T-helper 2 cell treated with Interferon-gamma antibody and Interleukin-4, amounts not matched to agents 100 ng/mL and 5 ng/mL, for 36 hours (primary cell): Measurements from ENCODE around the gene SCN4A. TPM values are rescaled to one million over a fixed set of nuclear protein-coding genes. Genes with fewer than 3 reads are reported as not detected.
"Not testable (repeated sequence)": the region's sequence is repeated elsewhere in the genome, so short reads cannot be mapped to it uniquely, and the experiment has no call there.

Experiments
- intact Hi-C: fragments of 100-400 bp; cut with micrococcal nuclease; formaldehyde crosslinking; loops from one replicate; pipeline ENCODE4 v1.15.1; 2023
- total RNA-seq: library from RNA; stranded (reverse); gene quantifications from 2 replicates; pipeline ENCODE4 v1.2.3, GENCODE V29; 2022

The SCN4A gene
- total RNA-seq, 1 donor from 2014 or later = 0.05 TPM

- intact Hi-C loops = loop anchor here (5.0 kb wide), 1 partner anchor 364 kb away; no protein-coding TSS in a partner anchor
These were observed 54.4 kb downstream of the SCN4A start for GRCh38 chr17:63918305-63918704.

GRCh38 chr17:63917646-63918045 is 55.1 kb downstream of the SCN4A start:
- intact Hi-C loops = loop anchor here (5.0 kb wide), 1 partner anchor 365 kb away; no protein-coding TSS in a partner anchor

- intact Hi-C loops = loop anchor here (5.0 kb wide), 1 partner anchor 365 kb away; no protein-coding TSS in a partner anchor
These were observed 55.5 kb downstream of the SCN4A start for GRCh38 chr17:63917206-63917605.

- intact Hi-C loops = loop anchor here (5.0 kb wide), 1 partner anchor 366 kb away; no protein-coding TSS in a partner anchor
These were observed 56.0 kb downstream of the SCN4A start for GRCh38 chr17:63916566-63917185.

- intact Hi-C loops = loop anchor here (5.0 kb wide), 1 partner anchor 367 kb away; no protein-coding TSS in a partner anchor
These were observed 57.0 kb downstream of the SCN4A start for GRCh38 chr17:63915753-63916152.

- intact Hi-C loops = no loop called here
These were observed 58.2 kb downstream of the SCN4A start for GRCh38 chr17:63914471-63914870.

GRCh38 chr17:63911657-63912100 is 61.0 kb downstream of the SCN4A start:
- intact Hi-C loops = loop anchor here (2.0 kb wide), 1 partner anchor 35 kb away; no protein-coding TSS in a partner anchor

- intact Hi-C loops = loop anchor here (2.0 kb wide), 1 partner anchor 36 kb away; no protein-coding TSS in a partner anchor
These were observed 61.6 kb downstream of the SCN4A start, which contains the start of gene CSHL1 for GRCh38 chr17:63911041-63911635. TSS of gene CSHL1 (minus strand) at chr17:63911258. CDS start at chr17:63911196, 62 bp downstream.

- intact Hi-C loops = loop anchor here (2.0 kb wide), 1 partner anchor 37 kb away; no protein-coding TSS in a partner anchor
These were observed 62.6 kb downstream of the SCN4A start for GRCh38 chr17:63910096-63910495.

GRCh38 chr17:63909586-63909985 is 63.1 kb downstream of the SCN4A start:
- intact Hi-C loops = not testable (repeated sequence)

GRCh38 chr17:63907161-63907778 is 65.4 kb downstream of the SCN4A start:
- intact Hi-C loops = not testable (repeated sequence)

- intact Hi-C loops = not testable (repeated sequence)
These were observed 67.9 kb downstream of the SCN4A start for GRCh38 chr17:63904796-63905195.

- intact Hi-C loops = not testable (repeated sequence)
These were observed 68.9 kb downstream of the SCN4A start for GRCh38 chr17:63903787-63904201.

- intact Hi-C loops = not testable (repeated sequence)
These were observed 70.7 kb downstream of the SCN4A start for GRCh38 chr17:63901971-63902370.

- intact Hi-C loops = not testable (repeated sequence)
These were observed 73.6 kb downstream of the SCN4A start for GRCh38 chr17:63898899-63899798.

GRCh38 chr17:63896524-63897354 is 76.0 kb downstream of the SCN4A start, which contains the start of gene CSH1:
TSS of gene CSH1 (minus strand) at chr17:63896574. CDS start at chr17:63896511, 63 bp downstream.
- intact Hi-C loops = not testable (repeated sequence)

- intact Hi-C loops = not testable (repeated sequence)
These were observed 77.9 kb downstream of the SCN4A start for GRCh38 chr17:63894821-63895220.

- intact Hi-C loops = not testable (repeated sequence)
These were observed 78.7 kb downstream of the SCN4A start for GRCh38 chr17:63894021-63894420.

- intact Hi-C loops = not testable (repeated sequence)
These were observed 80.2 kb downstream of the SCN4A start for GRCh38 chr17:63892316-63893037.
